SK-N-SH treated with all-trans-retinoic acid at 6 μM for 48 hours (cell line): ENCODE measurements around the gene MAML3.

Source experiments
- ATAC-seq: fragments of 200-7000 bp; cut with Tn5 transposase; 3 replicates; pipeline ENCODE4 v1.9.1; 2020; ENCODE audit warnings: mild to moderate bottlenecking, moderate library complexity
- ARNTL ChIP-seq: fragments of 450-650 bp; formaldehyde crosslinking; IDR thresholded peaks from 2 replicates; pipeline ENCODE4 v1.5.0; 2020; ENCODE audit warnings: low read depth, mild to moderate bottlenecking, moderate library complexity, borderline replicate concordance
- BACH2 ChIP-seq: fragments of 250-450 bp; sonication (Bioruptor Pico); IDR thresholded peaks from 2 replicates; pipeline ENCODE4 v1.9.0; 2021; ENCODE audit warnings: mild to moderate bottlenecking, borderline replicate concordance
- CREB5 ChIP-seq: fragments of 250-450 bp; sonication (Bioruptor Pico); IDR thresholded peaks from 2 replicates; pipeline ENCODE4 v1.5.1; 2020; ENCODE audit warnings: low read depth, mild to moderate bottlenecking, moderate library complexity
- ESRRG ChIP-seq: fragments of 250-450 bp; sonication (Bioruptor Pico); IDR thresholded peaks from 2 replicates; pipeline ENCODE4 v1.6.1; 2021; ENCODE audit warnings: mild to moderate bottlenecking
- GLIS3 ChIP-seq: fragments of 250-450 bp; sonication (Bioruptor Pico); IDR thresholded peaks from 2 replicates; pipeline ENCODE4 v1.5.0; 2020; ENCODE audit warnings: mild to moderate bottlenecking, moderate library complexity
- ISL1 ChIP-seq: fragments of 250-450 bp; sonication (Bioruptor Pico); IDR thresholded peaks from 2 replicates; pipeline ENCODE4 v2.1.2; 2022; ENCODE audit warnings: mild to moderate bottlenecking, moderate library complexity
- POU6F1 ChIP-seq: fragments of 250-450 bp; sonication (Bioruptor Pico); IDR thresholded peaks from 2 replicates; pipeline ENCODE4 v1.8.0; 2021; ENCODE audit warnings: low read depth, mild to moderate bottlenecking, moderate library complexity, borderline replicate concordance
- PPARA ChIP-seq: fragments of 250-450 bp; sonication (Bioruptor Pico); IDR thresholded peaks from 2 replicates; pipeline ENCODE4 v1.5.0; 2020; ENCODE audit warnings: mild to moderate bottlenecking, borderline replicate concordance
- RARB ChIP-seq: fragments of 250-450 bp; sonication (Bioruptor Pico); IDR thresholded peaks from 2 replicates; pipeline ENCODE4 v1.8.0; 2021; ENCODE audit warnings: mild to moderate bottlenecking, moderate library complexity
- SNAI2 ChIP-seq: fragments of 250-450 bp; sonication (Bioruptor Pico); IDR thresholded peaks from 2 replicates; pipeline ENCODE4 v1.5.0; 2020; ENCODE audit warnings: mild to moderate bottlenecking, moderate library complexity
- TCF4 ChIP-seq: fragments of 250-450 bp; sonication (Bioruptor Pico); IDR thresholded peaks from 2 replicates; pipeline ENCODE4 v1.8.0; 2021; ENCODE audit warnings: mild to moderate bottlenecking, moderate library complexity, borderline replicate concordance
- TOX ChIP-seq: fragments of 250-450 bp; sonication (Bioruptor Pico); IDR thresholded peaks from 2 replicates; pipeline ENCODE4 v1.8.0; 2021; ENCODE audit warnings: mild to moderate bottlenecking, moderate library complexity, borderline replicate concordance
- TSHZ2 ChIP-seq: fragments of 250-450 bp; sonication (Bioruptor Pico); IDR thresholded peaks from 2 replicates; pipeline ENCODE4 v1.5.0; 2020; ENCODE audit warnings: mild to moderate bottlenecking, moderate library complexity
- ZC3H10 ChIP-seq: fragments of 250-450 bp; sonication (Bioruptor Pico); IDR thresholded peaks from 2 replicates; pipeline ENCODE4 v1.5.1; 2021; ENCODE audit warnings: mild to moderate bottlenecking, moderate library complexity
- ZFP3 ChIP-seq: fragments of 250-450 bp; sonication (Bioruptor Pico); IDR thresholded peaks from 2 replicates; pipeline ENCODE4 v1.5.0; 2020; ENCODE audit warnings: mild to moderate bottlenecking, moderate library complexity
- ZFP30 ChIP-seq: fragments of 450-650 bp; formaldehyde crosslinking; IDR thresholded peaks from 2 replicates; pipeline ENCODE4 v1.5.0; 2022; ENCODE audit warnings: mild to moderate bottlenecking, moderate library complexity
- ZNF565 ChIP-seq: fragments of 450-650 bp; formaldehyde crosslinking; conservative IDR thresholded peaks from 2 replicates; pipeline ENCODE4 v1.5.0; 2020; ENCODE audit warnings: low read depth, mild to moderate bottlenecking, moderate library complexity
- ZNF70 ChIP-seq: fragments of 450-650 bp; formaldehyde crosslinking; IDR thresholded peaks from 2 replicates; pipeline ENCODE4 v1.5.0; 2020; ENCODE audit warnings: mild to moderate bottlenecking, moderate library complexity
- ZNF8 ChIP-seq: fragments of 450-650 bp; formaldehyde crosslinking; IDR thresholded peaks from 2 replicates; pipeline ENCODE4 v1.5.0; 2020; ENCODE audit warnings: mild to moderate bottlenecking, moderate library complexity

The MAML3 gene

GRCh38 chr4:140094438-140095420, 59.3 kb downstream of the MAML3 start:
- TF ChIP-seq POU6F1 (CRISPR knock-in tag) (0 out of 2 replicates have a peak, but pooled peaks have one; percentile 7), ISL1 (CRISPR knock-in tag) (no peak)
- TF ChIP-seq, all 23 proteins: peak for 1

GRCh38 chr4:140092094-140092851, 61.7 kb downstream of the MAML3 start:
- peak; percentile 35 for ATAC-seq
- TF ChIP-seq ZNF70 (CRISPR knock-in tag) (no peak), TSHZ2 (CRISPR knock-in tag) (peak; percentile 88), ESRRG (CRISPR knock-in tag) (no peak), ZFP3 (CRISPR knock-in tag) (peak; percentile 43; the same call in 1 of the 2 replicates), TOX (no peak), TCF4 (CRISPR knock-in tag) (peak; percentile 77; the same call in 1 of the 2 replicates)

More at GRCh38 chr4:140094438-140095420, 59.3 kb downstream of the MAML3 start:
- ATAC-seq = peak; percentile 54

- TF ChIP-seq ARNTL (CRISPR knock-in tag) (no peak), TOX (no peak), POU6F1 (CRISPR knock-in tag) (no peak), ZFP3 (CRISPR knock-in tag) (no peak), ZC3H10 (CRISPR knock-in tag) (no peak), ZNF565 (CRISPR knock-in tag) (no peak), ZFP30 (no peak), PPARA (CRISPR knock-in tag) (no peak), ZNF8 (CRISPR knock-in tag) (no peak), CREB5 (CRISPR knock-in tag) (no peak), ZNF70 (CRISPR knock-in tag) (no peak), BACH2 (no peak), TCF4 (CRISPR knock-in tag) (no peak), SNAI2 (CRISPR knock-in tag) (no peak), RARB (CRISPR knock-in tag) (no peak), ISL1 (CRISPR knock-in tag) (no peak), GLIS3 (CRISPR knock-in tag) (no peak)
- ATAC-seq = no peak
Observed at GRCh38 chr4:140091305-140091704, 62.7 kb downstream of the MAML3 start.
